ENCODE results near the gene NCKIPSD. TPM values are rescaled to one million over a fixed set of nuclear protein-coding genes. Genes with fewer than 3 reads are reported as not detected.

Gene NCKIPSD
- total and polyA plus RNA-seq, 2 donors (not counting 3 experiments of a cell fraction or from before 2014, with no cell fraction given): 12.8 to 19.1 TPM

- Histone ChIP-seq H4K20me1 (replicated peaks; ENCODE audit: control insufficient read depth, extremely low read depth, insufficient read depth, low read length) (peaks cover 20% of the 10 kb centered on the region), H3K4me1 (ENCODE audit: control insufficient read depth, extremely low read depth, insufficient read depth, low read length) (peaks cover 5% of the 10 kb centered on the region), H3K4me3 (replicated peaks in 1 of 3; ENCODE audit: insufficient read depth in 1 of 3, low read depth in 1 of 3, low read length in 3 of 3) (no peak overlapping the region), H3K9me3 (replicated peaks; ENCODE audit: control insufficient read depth, insufficient read depth, low read length) (no peaks in the 10 kb centered on the region), H3K36me3 (ENCODE audit: control insufficient read depth in 2 of 2, extremely low read depth in 1 of 2, insufficient read depth in 2 of 2, low read length in 2 of 2) (peaks cover 5 to 10% of the 10 kb centered on the region in 2 experiments), H3K79me2 (ENCODE audit: control insufficient read depth, insufficient read depth, low read length) (peaks cover 91% of the 10 kb centered on the region), H3K4me2 (ENCODE audit: insufficient read depth, low read length) (no peak overlapping the region), H2AFZ (ENCODE audit: low read depth, low read length) (no peak overlapping the region), H3K27me3 (ENCODE audit: control insufficient read depth in 2 of 2, insufficient read depth in 2 of 2, low read length in 2 of 2) (no peaks in the 10 kb centered on the region), H3K27ac (ENCODE audit: insufficient read depth, low read depth, low read length) (no peak overlapping the region), H3K9me1 (replicated peaks; ENCODE audit: control insufficient read depth, extremely low read depth, insufficient read depth, low read length) (no peaks in the 10 kb centered on the region), H3K9ac (replicated peaks; ENCODE audit: extremely low read depth, insufficient read depth, low read length) (no peak overlapping the region)
- FAIRE-seq: no peak
- no TSS peak for BruUV-seq (replicated peaks)
- TF ChIP-seq, protein P1, sequence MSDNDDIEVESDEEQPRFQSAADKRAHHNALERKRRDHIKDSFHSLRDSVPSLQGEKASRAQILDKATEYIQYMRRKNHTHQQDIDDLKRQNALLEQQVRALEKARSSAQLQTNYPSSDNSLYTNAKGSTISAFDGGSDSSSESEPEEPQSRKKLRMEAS (IDR thresholded peaks at IDR 0.05; ENCODE audit: insufficient read depth, insufficient read length): no peak
- TF ChIP-seq POLR2A (IDR thresholded peaks at IDR 0.05; ENCODE audit: low read depth, low read length) (no peak), FOS (IDR thresholded peaks at IDR 0.05; ENCODE audit: borderline replicate concordance, insufficient read depth, low read length) (no peak), MYC (IDR thresholded peaks at IDR 0.05; ENCODE audit: low read depth, low read length) (no peak), JUN (IDR thresholded peaks at IDR 0.05; ENCODE audit: borderline replicate concordance, insufficient read depth, insufficient read length, low read depth) (no peak), POLR2AphosphoS5 (IDR thresholded peaks at IDR 0.05; ENCODE audit: insufficient read depth, low read depth, low read length) (no peak), EZH2 (IDR thresholded peaks at IDR 0.05; ENCODE audit: borderline replicate concordance, low read depth, low read length, severe bottlenecking) (no peak), GATA2 (IDR thresholded peaks at IDR 0.05; ENCODE audit: insufficient read depth, insufficient read length, low read depth, low read length) (no peak)
- TF ChIP-seq, protein P2, sequence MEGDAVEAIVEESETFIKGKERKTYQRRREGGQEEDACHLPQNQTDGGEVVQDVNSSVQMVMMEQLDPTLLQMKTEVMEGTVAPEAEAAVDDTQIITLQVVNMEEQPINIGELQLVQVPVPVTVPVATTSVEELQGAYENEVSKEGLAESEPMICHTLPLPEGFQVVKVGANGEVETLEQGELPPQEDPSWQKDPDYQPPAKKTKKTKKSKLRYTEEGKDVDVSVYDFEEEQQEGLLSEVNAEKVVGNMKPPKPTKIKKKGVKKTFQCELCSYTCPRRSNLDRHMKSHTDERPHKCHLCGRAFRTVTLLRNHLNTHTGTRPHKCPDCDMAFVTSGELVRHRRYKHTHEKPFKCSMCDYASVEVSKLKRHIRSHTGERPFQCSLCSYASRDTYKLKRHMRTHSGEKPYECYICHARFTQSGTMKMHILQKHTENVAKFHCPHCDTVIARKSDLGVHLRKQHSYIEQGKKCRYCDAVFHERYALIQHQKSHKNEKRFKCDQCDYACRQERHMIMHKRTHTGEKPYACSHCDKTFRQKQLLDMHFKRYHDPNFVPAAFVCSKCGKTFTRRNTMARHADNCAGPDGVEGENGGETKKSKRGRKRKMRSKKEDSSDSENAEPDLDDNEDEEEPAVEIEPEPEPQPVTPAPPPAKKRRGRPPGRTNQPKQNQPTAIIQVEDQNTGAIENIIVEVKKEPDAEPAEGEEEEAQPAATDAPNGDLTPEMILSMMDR (IDR thresholded peaks at IDR 0.05; ENCODE audit: extremely low read depth in 1 of 2, insufficient read depth in 1 of 2, low read depth in 1 of 2, low read length in 2 of 2): no peak
- CTCF ChIA-PET: interaction anchor here (1.1 kb wide), 1 partner anchor 15 kb away, joined by 4 read pairs; the partner anchor contains the start of gene NCKIPSD
- intact Hi-C loops (cut with micrococcal nuclease): no loop called here
- DNase-seq (ENCODE audit: low read depth, low spot score): no peak
- POLR2A ChIA-PET: no interaction called here
- dilution Hi-C loops (cut with MboI; ENCODE audit: extremely low pct_ligation_motif_present, low sequenced_read_pairs): no loop called here
Measured at GRCh38 chr3:48700731-48701405, 15.2 kb upstream of the NCKIPSD start.

All from endothelial cell of umbilical vein (primary cell).